IMR-90 (cell line): ENCODE measurements around the gene CDC42BPG. TPM values are rescaled to one million over a fixed set of nuclear protein-coding genes. Genes with fewer than 3 reads are reported as not detected.

Source experiments
- ATAC-seq: fragments of 200-7000 bp; cut with Tn5 transposase; 2 replicates; pipeline ENCODE4 v1.9.1; 2020; ENCODE audit warnings: low read depth, mild to moderate bottlenecking, moderate library complexity
- BruUV-seq: library from RNA; stranded (reverse); fragments of 400-500 nt; replicated peaks from 2 replicates; lab custom pipeline; 2021; lab: Mats Ljungman, UMichigan
- CTCF ChIA-PET: fragments of 300-600 bp; formaldehyde crosslinking; extraction: SDS; loops from one replicate; lab custom pipeline; 2021; ENCODE audit warnings: antibody characterized with exemption; lab: Yijun Ruan, JAX
- POLR2A ChIA-PET: fragments of 300-600 bp; sonication (Branson Sonifier 250); formaldehyde crosslinking; loops from one replicate; lab custom pipeline; 2022; ENCODE audit warnings: antibody characterized with exemption; ENCODE audit not compliant: unreplicated experiment; lab: Charles Lee
- DNase-seq: peaks from one replicate; pipeline ENCODE4 v3.0.0; 2013
- H2AFZ ChIP-seq: replicated peaks from 2 replicates; pipeline ENCODE3; 2013; ENCODE audit warnings: low read length, mild to moderate bottlenecking; ENCODE audit not compliant: poor library complexity
- H2AK5ac ChIP-seq: 2 replicates; pipeline ENCODE4 v1.6.1; 2013; ENCODE audit warnings: low read depth, low read length, inconsistent platforms
- H2AK9ac ChIP-seq: replicated peaks from 2 replicates; pipeline ENCODE3; 2013; ENCODE audit warnings: mild to moderate bottlenecking, low read depth, low read length, moderate library complexity; ENCODE audit not compliant: poor library complexity
- H2BK120ac ChIP-seq: 2 replicates; pipeline ENCODE4 v1.6.1; 2013; ENCODE audit warnings: low read depth, low read length, inconsistent platforms
- H2BK15ac ChIP-seq: 3 replicates; pipeline ENCODE4 v1.6.1; 2013; ENCODE audit warnings: low read depth, low read length, inconsistent platforms
- H2BK20ac ChIP-seq: 2 replicates; pipeline ENCODE4 v1.6.1; 2013; ENCODE audit warnings: low read depth, mild to moderate bottlenecking, inconsistent platforms, low read length, moderate library complexity
- H2BK5ac ChIP-seq: 2 replicates; pipeline ENCODE4 v1.6.1; 2013; ENCODE audit warnings: mild to moderate bottlenecking, low read depth, low read length, inconsistent platforms; ENCODE audit not compliant: poor library complexity, severe bottlenecking
- H3K14ac ChIP-seq: replicated peaks from 2 replicates; pipeline ENCODE4 v1.6.1; 2013; ENCODE audit warnings: low read depth, low read length, inconsistent platforms
- H3K18ac ChIP-seq: 2 replicates; pipeline ENCODE4 v1.6.1; 2013; ENCODE audit warnings: low read depth, low read length, control low read depth
- H3K23ac ChIP-seq: 2 replicates; pipeline ENCODE4 v1.6.1; 2013; ENCODE audit warnings: low read depth, low read length, inconsistent platforms
- H3K27ac ChIP-seq: 2 replicates; pipeline ENCODE4 v1.5.1; 2013; ENCODE audit warnings: mild to moderate bottlenecking, control low read depth, low read length; ENCODE audit not compliant: insufficient read depth
- H3K27me3 ChIP-seq: 2 replicates; pipeline ENCODE4 v1.6.1; 2013; ENCODE audit warnings: low read length; ENCODE audit not compliant: control insufficient read depth, insufficient read depth
- H3K36me3 ChIP-seq: 2 replicates; pipeline ENCODE4 v1.6.1; 2013; ENCODE audit warnings: low read length, mixed read lengths; ENCODE audit not compliant: control insufficient read depth, insufficient read depth
- H3K4ac ChIP-seq: 2 replicates; pipeline ENCODE4 v1.6.1; 2013; ENCODE audit warnings: low read depth, low read length, inconsistent platforms
- H3K4me1 ChIP-seq: 2 replicates; pipeline ENCODE4 v1.6.1; 2013; ENCODE audit warnings: low read length, mixed read lengths; ENCODE audit not compliant: control insufficient read depth, insufficient read depth
- H3K4me2 ChIP-seq: 2 replicates; pipeline ENCODE4 v1.6.1; 2013; ENCODE audit warnings: low read depth, mild to moderate bottlenecking, control low read depth, low read length, moderate library complexity
- H3K4me3 ChIP-seq: 2 replicates; pipeline ENCODE4 v1.5.1; 2013; ENCODE audit warnings: low read depth, mild to moderate bottlenecking, control low read depth, low read length, moderate library complexity; ENCODE audit not compliant: insufficient read depth
- H3K56ac ChIP-seq: 2 replicates; pipeline ENCODE4 v1.6.1; 2013; ENCODE audit warnings: low read length, inconsistent platforms; ENCODE audit not compliant: insufficient read depth; ENCODE audit errors: extremely low read depth
- H3K79me1 ChIP-seq, 2 experiments: 2 replicates each; pipeline ENCODE4 v1.6.1; 2013; ENCODE audit warnings: low read length in 2 of 2, inconsistent platforms in 1 of 2, low read depth in 1 of 2
- H3K9ac ChIP-seq: 2 replicates; pipeline ENCODE4 v1.6.1; 2013; ENCODE audit warnings: low read depth, low read length, control low read depth
- H3K9me1 ChIP-seq: 2 replicates; pipeline ENCODE4 v1.6.1; 2013; ENCODE audit warnings: low read length, inconsistent platforms; ENCODE audit not compliant: insufficient read depth
- H3K9me3 ChIP-seq: 2 replicates; pipeline ENCODE4 v1.6.1; 2013; ENCODE audit warnings: low read length; ENCODE audit not compliant: control insufficient read depth, insufficient read depth
- H4K20me1 ChIP-seq: 2 replicates; pipeline ENCODE4 v1.6.1; 2013; ENCODE audit warnings: low read length, inconsistent platforms; ENCODE audit not compliant: insufficient read depth
- H4K5ac ChIP-seq: 2 replicates; pipeline ENCODE4 v1.6.1; 2013; ENCODE audit warnings: mild to moderate bottlenecking, low read depth, low read length, control low read depth
- H4K8ac ChIP-seq, 2 experiments: 2 replicates each; pipeline ENCODE4 v1.6.1; 2013; ENCODE audit warnings: low read depth in 2 of 2, low read length in 2 of 2, control low read depth in 1 of 2, inconsistent platforms in 1 of 2
- H4K91ac ChIP-seq: 2 replicates; pipeline ENCODE4 v1.6.1; 2013; ENCODE audit warnings: low read depth, low read length, inconsistent platforms; ENCODE audit not compliant: insufficient read depth
- CEBPB ChIP-seq: IDR thresholded peaks from 2 replicates; pipeline ENCODE4 v1.6.1; 2012; ENCODE audit warnings: low read depth, low read length, improper control_type of control experiment
- NFE2L2 ChIP-seq: fragments of 150-350 bp; IDR thresholded peaks from 2 replicates; pipeline ENCODE4 v1.6.1; 2016; ENCODE audit warnings: low read depth, mild to moderate bottlenecking, low read length
- USF2 ChIP-seq: fragments of 150-350 bp; IDR thresholded peaks from 2 replicates; pipeline ENCODE4 v1.6.1; 2017; ENCODE audit warnings: mild to moderate bottlenecking, antibody characterized with exemption, low read length, low read depth
- WGBS, 2 experiments: methylation state at CpG; one replicate each; pipeline versions ENCODE4 v1.1.5 to v1.1.7; 2013; ENCODE audit warnings: missing lambda C conversion rate in 2 of 2; ENCODE audit not compliant: insufficient read length in 1 of 2; ENCODE audit errors: extremely low coverage in 2 of 2; 5-methylcytosine and 5-hydroxymethylcytosine counted together
- dilution Hi-C: fragments of 300-500 bp; cut with HindIII; formaldehyde crosslinking; loops from one replicate; pipeline ENCODE4 v1.14.3; 2018; ENCODE audit warnings: low sequenced_read_pairs; ENCODE audit not compliant: unreplicated experiment
- in situ Hi-C: fragments of 300-500 bp; cut with MboI; formaldehyde crosslinking; loops from 3 replicates; pipeline ENCODE4 v1.14.3; 2019; ENCODE audit warnings: low sequenced_read_pairs, inconsistent platforms, mixed read lengths
- intact Hi-C: fragments of 100-400 bp; cut with micrococcal nuclease; formaldehyde crosslinking; loops from 2 replicates; pipeline ENCODE4 v1.10.0; 2022
- polyA plus RNA-seq, 3 experiments: library from polyadenylated mRNA; depleted of rRNA; stranded (reverse); fragments of >200 nt; gene quantifications; 2 replicates each; pipeline ENCODE4 v1.2.3, GENCODE V29; 2012; ENCODE audit warnings: low replicate concordance in 1 of 3
- total RNA-seq: library from RNA; depleted of rRNA; stranded (reverse); fragments of >200 nt; gene quantifications from 2 replicates; pipeline ENCODE4 v1.2.3, GENCODE V29; 2012

CDC42BPG gene
- total and polyA plus RNA-seq, 2 of the 4 experiments (the other 2 are of a cell fraction) = under 0.01 to 0.12 TPM

- Histone ChIP-seq H2AK9ac (no peak overlapping the region), H3K18ac (no peak overlapping the region), H3K14ac (no peak overlapping the region), H2BK20ac (no peak overlapping the region), H3K27me3 (no peaks in the 10 kb centered on the region), H4K8ac (no peak overlapping the region), H2BK120ac (no peak overlapping the region), H2BK5ac (no peak overlapping the region), H4K5ac (no peak overlapping the region), H3K9me3 (no peaks in the 10 kb centered on the region), H3K79me1 (peaks cover 6 to 15% of the 10 kb centered on the region in 2 experiments; a peak in 3 of 4 replicates), H4K20me1 (peaks cover 3% of the 10 kb centered on the region; the same call in 1 of the 2 replicates), H3K27ac (no peak overlapping the region), H3K4me1 (peaks cover 12% of the 10 kb centered on the region), H3K4me3 (no peak overlapping the region), H4K91ac (no peak overlapping the region), H3K4me2 (no peak overlapping the region), H2BK15ac (no peak overlapping the region), H3K9ac (no peak overlapping the region), H3K36me3 (no peaks in the 10 kb centered on the region), H2AFZ (no peak overlapping the region), H3K23ac (no peak overlapping the region), H3K9me1 (peaks cover 12% of the 10 kb centered on the region), H3K4ac (no peak overlapping the region), H3K56ac (no peak overlapping the region), H2AK5ac (no peak overlapping the region)
- TF ChIP-seq CEBPB (no peak), USF2 (no peak), NFE2L2 (no peak)
- ATAC-seq = no peak
- in situ Hi-C loops (no loop called here), intact Hi-C loops (no loop called here), dilution Hi-C loops (no loop called here)
- BruUV-seq = no TSS peak
- ChIA-PET CTCF (no interaction called here), POLR2A (no interaction called here)
- DNase-seq = no peak
- WGBS, 2 experiments = 87% methylated on average over 4 of the region's 5 CpGs; no CpG with 5 or more reads in 1 of the 2 experiments
Observed at GRCh38 chr11:64883575-64883974, 39.1 kb upstream of the CDC42BPG start.
